ENCODE measurements around the gene IRS2. TPM values are rescaled to one million over a fixed set of nuclear protein-coding genes. Genes with fewer than 3 reads are reported as not detected.
A peak's percentile ranks its signal among the peaks of the same experiment; 100 is the strongest.

Gene IRS2
- total RNA-seq, 2 donors from 2014 or later: 11.4 to 22.7 TPM

- no peaks in the 10 kb centered on the region for H3K9me3 ChIP-seq
- H3K4me3 ChIP-seq: no peak overlapping the region
- WGBS, 2 donors: 51 to 82% methylated on average over 27 to 28 of the region's 28 CpGs
- TF ChIP-seq CTCF (IDR thresholded peaks at IDR 0.05) (no peak), POLR2A (IDR thresholded peaks at IDR 0.05) (no peak)
- no peaks in the 10 kb centered on the region for H3K36me3 ChIP-seq (replicated peaks in 1 of 2; ENCODE audit: insufficient read depth in 1 of 2, low read depth in 2 of 2)
- ATAC-seq (no peak), DNase-seq (peak in 1 of 4 donors; percentile 19)
- H3K4me1 ChIP-seq: peaks cover 79% of the 10 kb centered on the region
- intact Hi-C loops (cut with DNase I): no loop called here
- H3K27me3 ChIP-seq: no peaks in the 10 kb centered on the region
- H3K27ac ChIP-seq: peak overlapping the region in 3 of 4 donors; percentile 33 to 52 (median 37)
Measured at GRCh38 chr13:109781384-109782065, 4.9 kb downstream of the IRS2 start.

DNA sequence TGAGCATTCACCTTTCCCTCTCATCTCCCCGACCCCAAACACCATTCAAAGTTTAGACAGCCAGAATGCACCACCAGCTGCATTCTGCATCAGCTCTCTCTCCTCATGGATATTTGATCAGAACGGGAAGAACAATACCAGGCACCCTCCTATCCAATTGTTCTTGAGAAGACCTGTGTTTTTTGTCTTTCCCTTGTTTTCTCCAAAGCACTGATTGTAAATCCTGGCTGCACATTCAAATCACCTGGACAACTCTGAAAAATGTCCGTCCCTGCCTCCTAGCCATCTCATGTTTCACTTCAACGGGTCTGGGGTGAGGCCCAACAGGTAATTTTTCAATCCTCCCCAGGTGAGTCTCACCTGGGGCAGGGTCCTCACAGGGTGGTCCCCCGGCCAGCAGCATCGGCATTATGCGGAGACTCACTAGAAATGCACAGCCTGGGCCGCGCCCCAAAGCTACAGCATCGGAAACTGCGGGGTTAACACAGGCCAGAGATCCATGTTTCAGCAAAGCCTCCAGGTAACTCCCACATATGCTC, 5.5 kb downstream of the IRS2 start:
- no peaks in the 10 kb centered on the region for H3K36me3 ChIP-seq (replicated peaks in 1 of 2; ENCODE audit: insufficient read depth in 1 of 2, low read depth in 2 of 2)
- no peak overlapping the region for H3K4me3 ChIP-seq
- DNase-seq (no peak), ATAC-seq (no peak)
- peak overlapping the region in 3 of 4 donors; percentile 33 to 52 (median 37) for H3K27ac ChIP-seq
- intact Hi-C loops (cut with DNase I): no loop called here
- WGBS, 2 donors: 53 to 60% methylated on average over 11 of the region's 11 CpGs
- no peak for TF ChIP-seq POLR2A (IDR thresholded peaks at IDR 0.05)
- no peak for TF ChIP-seq CTCF (IDR thresholded peaks at IDR 0.05)
- peaks cover 81% of the 10 kb centered on the region for H3K4me1 ChIP-seq
- no peaks in the 10 kb centered on the region for H3K9me3 ChIP-seq
- H3K27me3 ChIP-seq: no peaks in the 10 kb centered on the region

DNA sequence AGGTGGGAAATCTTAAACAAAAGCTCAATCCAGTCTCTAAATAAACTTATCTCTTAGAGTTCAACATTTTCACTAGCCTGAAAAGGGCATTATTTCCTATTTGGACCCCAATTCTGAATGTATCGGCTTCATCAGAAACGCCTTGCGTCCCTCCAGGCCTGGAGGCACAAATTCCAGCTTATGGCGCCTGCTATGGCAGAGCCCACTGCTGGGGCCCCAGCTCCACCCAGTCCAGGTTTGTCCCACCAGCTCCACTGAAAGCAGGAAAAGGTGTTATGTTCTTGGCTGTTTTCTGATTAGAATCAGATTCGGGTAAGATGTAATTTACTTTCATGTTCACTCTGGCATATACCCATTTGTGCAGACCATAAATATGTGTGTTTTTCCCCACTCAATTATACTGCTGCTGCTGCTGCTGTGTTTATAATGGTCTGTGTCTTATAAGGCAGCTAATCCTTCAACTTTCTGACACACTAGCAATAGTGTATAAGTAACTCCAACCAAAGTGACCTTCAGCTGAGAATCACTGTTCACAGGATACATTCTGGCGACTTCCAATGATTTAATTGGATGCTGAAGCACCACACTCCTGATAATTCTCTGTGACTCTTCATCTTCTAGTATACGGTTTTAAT, 6.4 kb downstream of the IRS2 start:
- WGBS, 2 donors: 74 to 76% methylated on average over 7 of the region's 7 CpGs
- peaks cover 78% of the 10 kb centered on the region for H3K4me1 ChIP-seq
- no peak for TF ChIP-seq CTCF (IDR thresholded peaks at IDR 0.05)
- TF ChIP-seq POLR2A (IDR thresholded peaks at IDR 0.05): no peak

DNA sequence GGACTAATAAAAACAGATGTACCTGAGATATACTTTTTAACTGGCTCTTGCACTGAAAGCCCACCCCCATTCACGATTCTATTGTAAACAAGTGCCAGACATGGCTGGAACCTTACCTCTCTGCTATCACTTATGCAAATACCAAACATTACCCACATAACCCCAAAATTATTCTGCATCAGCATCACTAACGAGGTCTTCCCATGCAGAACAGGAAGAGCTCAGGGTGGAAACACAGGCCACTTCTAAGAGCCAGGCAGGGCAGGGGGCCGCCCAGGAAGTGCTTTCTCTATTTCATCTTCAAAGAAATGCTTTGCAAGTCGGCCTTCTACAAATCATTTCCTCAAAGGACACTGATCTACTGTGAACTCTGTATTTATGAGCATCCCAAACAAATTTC, 7.3 kb downstream of the IRS2 start:
- TF ChIP-seq POLR2A (IDR thresholded peaks at IDR 0.05): no peak
- no peak for TF ChIP-seq CTCF (IDR thresholded peaks at IDR 0.05)
- ATAC-seq (no peak), DNase-seq (no peak)
- 44 to 50% methylated on average over 4 of the region's 4 CpGs for WGBS, 2 donors
- intact Hi-C loops (cut with DNase I): no loop called here
- no peaks in the 10 kb centered on the region for H3K36me3 ChIP-seq (replicated peaks in 1 of 2; ENCODE audit: insufficient read depth in 1 of 2, low read depth in 2 of 2)
- peaks cover 73% of the 10 kb centered on the region for H3K4me1 ChIP-seq
- H3K27me3 ChIP-seq: no peaks in the 10 kb centered on the region
- H3K4me3 ChIP-seq: no peak overlapping the region
- peak overlapping the region in 2 of 4 donors; percentile 21 to 22 for H3K27ac ChIP-seq
- no peaks in the 10 kb centered on the region for H3K9me3 ChIP-seq

More for the DNA sequence above, 6.4 kb downstream of the IRS2 start:
- Histone ChIP-seq H3K36me3 (replicated peaks in 1 of 2; ENCODE audit: insufficient read depth in 1 of 2, low read depth in 2 of 2) (no peaks in the 10 kb centered on the region), H3K27me3 (no peaks in the 10 kb centered on the region), H3K27ac (peak overlapping the region in 1 of 4 donors; percentile 17), H3K4me3 (no peak overlapping the region), H3K9me3 (no peaks in the 10 kb centered on the region)
- no peak for ATAC-seq
- no peak for DNase-seq
- intact Hi-C loops (cut with DNase I): no loop called here

Data from body of pancreas (tissue), 4 donors.